HEK293 (cell line): ENCODE results near the gene TCERG1L.

Source experiments
- CTCF ChIA-PET: fragments of 350-600 bp; formaldehyde crosslinking; extraction: SDS; loops from one replicate; lab custom pipeline; 2021; ENCODE audit warnings: antibody characterized with exemption; lab: Yijun Ruan, JAX
- POLR2A ChIA-PET: fragments of 300-600 bp; formaldehyde crosslinking; extraction: SDS; loops from one replicate; lab custom pipeline; 2020; ENCODE audit warnings: antibody characterized with exemption, inconsistent platforms; lab: Yijun Ruan, JAX
- H3K27ac ChIP-seq: fragments of 200-500 bp; sonication (Bioruptor generic); 2 replicates; pipeline ENCODE4 v1.5.1; 2014; ENCODE audit warnings: low read depth, low read length, control low read depth, inconsistent platforms; ENCODE audit errors: extremely low read depth
- H3K36me3 ChIP-seq, 2 experiments: fragments of 200-500 bp in 1 of 2; sonication (Bioruptor generic) in 1 of 2; 1 replicate in 1 of 2; 2 replicates in 1 of 2; pipeline ENCODE4 v1.5.1; 2014 to 2017; ENCODE audit warnings: inconsistent platforms in 2 of 2, low read length in 2 of 2; ENCODE audit not compliant: control insufficient read depth in 2 of 2, insufficient read depth in 1 of 2
- H3K4me1 ChIP-seq: fragments of 200-500 bp; sonication (Bioruptor generic); 2 replicates; pipeline ENCODE4 v1.5.1; 2014; ENCODE audit warnings: mild to moderate bottlenecking, low read length, inconsistent platforms; ENCODE audit not compliant: control insufficient read depth, insufficient read depth
- H3K4me3 ChIP-seq: 2 replicates; pipeline ENCODE4 v1.5.1; 2011; ENCODE audit warnings: low read depth, mild to moderate bottlenecking, control low read depth, low read length, moderate library complexity
- H3K9me3 ChIP-seq: fragments of 200-500 bp; sonication (Bioruptor generic); 2 replicates; pipeline ENCODE4 v1.5.1; 2014; ENCODE audit warnings: low read depth, low read length, inconsistent platforms; ENCODE audit not compliant: control insufficient read depth, insufficient read depth
- BCL6B ChIP-seq: fragments of 450-650 bp; formaldehyde crosslinking; IDR thresholded peaks from 2 replicates; pipeline ENCODE4 v1.5.1; 2017; ENCODE audit warnings: missing biosample characterization, missing genetic modification characterization
- HIC1 ChIP-seq: fragments of 450-650 bp; formaldehyde crosslinking; IDR thresholded peaks from 2 replicates; pipeline ENCODE4 v1.5.1; 2016; ENCODE audit warnings: missing biosample characterization, missing genetic modification characterization
- KLF1 ChIP-seq: fragments of 450-650 bp; formaldehyde crosslinking; IDR thresholded peaks from 2 replicates; pipeline ENCODE4 v1.5.1; 2016; ENCODE audit warnings: missing biosample characterization, missing genetic modification characterization
- KLF16 ChIP-seq: fragments of 450-650 bp; formaldehyde crosslinking; IDR thresholded peaks from 2 replicates; pipeline ENCODE4 v1.5.1; 2017; ENCODE audit warnings: missing biosample characterization, missing genetic modification characterization
- KLF8 ChIP-seq: fragments of 450-650 bp; formaldehyde crosslinking; IDR thresholded peaks from 2 replicates; pipeline ENCODE4 v1.5.1; 2016; ENCODE audit warnings: missing biosample characterization, missing genetic modification characterization
- PATZ1 ChIP-seq: fragments of 450-650 bp; formaldehyde crosslinking; IDR thresholded peaks from 2 replicates; pipeline ENCODE4 v1.5.1; 2016; ENCODE audit warnings: missing biosample characterization, missing genetic modification characterization
- PRDM10 ChIP-seq: fragments of 450-650 bp; formaldehyde crosslinking; IDR thresholded peaks from 2 replicates; pipeline ENCODE4 v1.5.1; 2016; ENCODE audit warnings: missing biosample characterization, missing genetic modification characterization
- SALL2 ChIP-seq: fragments of 450-650 bp; formaldehyde crosslinking; IDR thresholded peaks from 2 replicates; pipeline ENCODE4 v1.5.0; 2017; ENCODE audit warnings: missing biosample characterization, mild to moderate bottlenecking, missing genetic modification characterization, borderline replicate concordance
- ZBTB6 ChIP-seq: fragments of 450-650 bp; formaldehyde crosslinking; IDR thresholded peaks from 2 replicates; pipeline ENCODE4 v1.5.1; 2017; ENCODE audit warnings: missing biosample characterization, missing genetic modification characterization
- ZNF10 ChIP-seq: fragments of 450-650 bp; formaldehyde crosslinking; IDR thresholded peaks from 2 replicates; pipeline ENCODE4 v1.5.1; 2017; ENCODE audit warnings: missing biosample characterization, missing genetic modification characterization
- ZNF221 ChIP-seq: fragments of 450-650 bp; formaldehyde crosslinking; IDR thresholded peaks from 2 replicates; pipeline ENCODE4 v1.5.1; 2017; ENCODE audit warnings: missing biosample characterization, missing genetic modification characterization, borderline replicate concordance
- ZNF266 ChIP-seq: fragments of 450-650 bp; formaldehyde crosslinking; IDR thresholded peaks from 2 replicates; pipeline ENCODE4 v1.5.1; 2016; ENCODE audit warnings: missing biosample characterization, missing genetic modification characterization, low read depth
- ZNF362 ChIP-seq: fragments of 450-650 bp; formaldehyde crosslinking; IDR thresholded peaks from 2 replicates; pipeline ENCODE4 v1.5.1; 2016; ENCODE audit warnings: missing biosample characterization, missing genetic modification characterization
- ZNF398 ChIP-seq: fragments of 450-650 bp; formaldehyde crosslinking; IDR thresholded peaks from 2 replicates; pipeline ENCODE4 v1.5.1; 2017; ENCODE audit warnings: missing biosample characterization, missing genetic modification characterization
- ZNF404 ChIP-seq: fragments of 450-650 bp; formaldehyde crosslinking; IDR thresholded peaks from 2 replicates; pipeline ENCODE4 v1.5.1; 2017; ENCODE audit warnings: missing biosample characterization, missing genetic modification characterization
- ZNF514 ChIP-seq: fragments of 450-650 bp; formaldehyde crosslinking; IDR thresholded peaks from 2 replicates; pipeline ENCODE4 v1.5.1; 2016; ENCODE audit warnings: missing biosample characterization, missing genetic modification characterization
- ZNF560 ChIP-seq: fragments of 450-650 bp; formaldehyde crosslinking; IDR thresholded peaks from 2 replicates; pipeline ENCODE4 v1.5.1; 2017; ENCODE audit warnings: missing biosample characterization, missing genetic modification characterization, borderline replicate concordance
- ZNF610 ChIP-seq: fragments of 450-650 bp; formaldehyde crosslinking; IDR thresholded peaks from 2 replicates; pipeline ENCODE4 v1.5.1; 2016; ENCODE audit warnings: missing biosample characterization, missing genetic modification characterization, borderline replicate concordance
- ZNF624 ChIP-seq: fragments of 450-650 bp; formaldehyde crosslinking; IDR thresholded peaks from 2 replicates; pipeline ENCODE4 v1.5.1; 2017; ENCODE audit warnings: missing biosample characterization, missing genetic modification characterization
- ZNF837 ChIP-seq: fragments of 450-650 bp; formaldehyde crosslinking; IDR thresholded peaks from 2 replicates; pipeline ENCODE4 v1.5.1; 2016; ENCODE audit warnings: missing biosample characterization, missing genetic modification characterization
- ZXDB ChIP-seq: fragments of 450-650 bp; formaldehyde crosslinking; IDR thresholded peaks from 2 replicates; pipeline ENCODE4 v1.5.1; 2016; ENCODE audit warnings: missing biosample characterization, missing genetic modification characterization

The TCERG1L gene

GRCh38 chr10:131159771-131160170 lies 151.8 kb downstream of the TCERG1L start (continued):
- no peak for TF ChIP-seq PATZ1 (tag by site-specific recombination)
- no peak for TF ChIP-seq ZNF624 (tag by site-specific recombination)

GRCh38 chr10:131158695-131159094 lies 152.8 kb downstream of the TCERG1L start:
- H3K4me3 ChIP-seq, result no peak overlapping the region
- no peaks in the 10 kb centered on the region for H3K9me3 ChIP-seq
- H3K27ac ChIP-seq, result no peak overlapping the region
- ChIA-PET POLR2A (no interaction called here), CTCF (interaction anchor here (1.1 kb wide), 1 partner anchor 16 kb away, joined by 3 read pairs; no protein-coding TSS in a partner anchor)
- H3K36me3 ChIP-seq, result no peaks in the 10 kb centered on the region
- H3K4me1 ChIP-seq, result no peaks in the 10 kb centered on the region
- TF ChIP-seq SALL2 (tag by site-specific recombination) (no peak), HIC1 (tag by site-specific recombination) (no peak), ZNF10 (tag by site-specific recombination) (no peak), ZNF404 (tag by site-specific recombination) (no peak), ZNF560 (no peak), BCL6B (no peak), ZBTB6 (tag by site-specific recombination) (no peak), PRDM10 (tag by site-specific recombination) (no peak), ZNF398 (tag by site-specific recombination) (no peak), ZNF514 (tag by site-specific recombination) (no peak), KLF8 (tag by site-specific recombination) (no peak), KLF16 (tag by site-specific recombination) (no peak), ZNF362 (tag by site-specific recombination) (no peak), ZNF837 (no peak), ZXDB (tag by site-specific recombination) (no peak), ZNF266 (tag by site-specific recombination) (no peak), ZNF221 (tag by site-specific recombination) (no peak), ZNF610 (tag by site-specific recombination) (no peak), KLF1 (tag by site-specific recombination) (no peak)
